NT2/D1 (cell line): Measurements from ENCODE around the gene FLOT1.

Experiments used
- SUZ12 ChIP-seq: IDR thresholded peaks from 2 replicates; pipeline ENCODE4 v1.6.1; 2011; ENCODE audit not compliant: insufficient read length, insufficient read depth; ENCODE audit errors: extremely low read depth
- YY1 ChIP-seq: IDR thresholded peaks from 2 replicates; pipeline ENCODE4 v1.6.1; 2011; ENCODE audit not compliant: insufficient read length, insufficient read depth
- ZNF274 ChIP-seq: IDR thresholded peaks from 2 replicates; pipeline ENCODE4 v1.6.1; 2011; ENCODE audit warnings: mild to moderate bottlenecking, low read depth, low read length

- TF ChIP-seq ZNF274, result no peak
- TF ChIP-seq SUZ12, result no peak
- no peak for TF ChIP-seq YY1
These were observed 14.4 kb downstream of the FLOT1 start for GRCh38 chr6:30727920-30728553.
